C4-2B (cell line): ENCODE measurements around the gene APLNR.

Experiments used
- H3K27ac ChIP-seq: fragments of 450-650 bp; 2 replicates; pipeline ENCODE4 v1.5.1; 2017
- CTCF ChIP-seq: fragments of 450-650 bp; conservative IDR thresholded peaks from 2 replicates; pipeline ENCODE4 v1.5.1; 2017; ENCODE audit warnings: mild to moderate bottlenecking
- ZFX ChIP-seq: fragments of 450-650 bp; IDR thresholded peaks from 2 replicates; pipeline ENCODE4 v1.6.1; 2017

Gene APLNR

GRCh38 chr11:57276971-57277675, 40.1 kb upstream of the APLNR start:
- TF ChIP-seq CTCF, result no peak
- TF ChIP-seq ZFX, result no peak
- H3K27ac ChIP-seq, result peak overlapping the region; percentile 78; the same call in 1 of the 2 replicates

GRCh38 chr11:57276169-57276970, 39.3 kb upstream of the APLNR start:
- no peak overlapping the region for H3K27ac ChIP-seq
- TF ChIP-seq CTCF (no peak), ZFX (no peak)

GRCh38 chr11:57275582-57275981, 38.5 kb upstream of the APLNR start:
- H3K27ac ChIP-seq, result no peak overlapping the region
- TF ChIP-seq ZFX (no peak), CTCF (no peak)

GRCh38 chr11:57274904-57275498, 38.0 kb upstream of the APLNR start:
- TF ChIP-seq ZFX (no peak), CTCF (no peak)
- H3K27ac ChIP-seq, result no peak overlapping the region

- H3K27ac ChIP-seq, result no peak overlapping the region
- TF ChIP-seq CTCF (no peak), ZFX (no peak)
Observed at GRCh38 chr11:57273448-57274058, 36.5 kb upstream of the APLNR start.

- H3K27ac ChIP-seq, result peak overlapping the region; percentile 46
- no peak for TF ChIP-seq ZFX
Observed at GRCh38 chr11:57269571-57270021, 32.5 kb upstream of the APLNR start.

- TF ChIP-seq CTCF, result no peak
- TF ChIP-seq ZFX, result no peak
- H3K27ac ChIP-seq, result no peak overlapping the region
Observed at GRCh38 chr11:57266157-57266556, 29.1 kb upstream of the APLNR start.
